Right lobe of liver (tissue), 6 donors: ENCODE measurements around the gene GRAMD4. TPM values are rescaled to one million over a fixed set of nuclear protein-coding genes. Genes with fewer than 3 reads are reported as not detected.

Experiments used
- ATAC-seq, 4 donors: fragments of 200-7000 bp; cut with Tn5 transposase; one replicate each; pipeline ENCODE4 v1.9.1; 2020; ENCODE audit warnings: mild to moderate bottlenecking in 4 of 4, moderate library complexity in 4 of 4
- DNase-seq, 3 donors: peaks; one replicate each; pipeline ENCODE4 v3.0.0-alpha.2; 2020
- H3K27ac ChIP-seq, 3 donors: fragments of 200-600 bp; one replicate each; pipeline ENCODE4 v1.8.0; 2022
- H3K27me3 ChIP-seq, 2 donors: fragments of 200-600 bp; one replicate each; pipeline ENCODE4 v1.8.0; 2022
- H3K36me3 ChIP-seq, 4 donors: fragments of 200-600 bp; sonication (generic) in 1 of 4; one replicate each; pipeline versions ENCODE4 v1.5.1 to v1.8.0; 2017 to 2022; ENCODE audit warnings: control low read depth in 1 of 4
- H3K4me1 ChIP-seq, 4 donors: fragments of 200-600 bp; sonication (generic) in 1 of 4; one replicate each; pipeline versions ENCODE4 v1.5.1 to v1.8.0; 2017 to 2022; ENCODE audit warnings: control low read depth in 1 of 4
- H3K4me3 ChIP-seq, 3 donors: fragments of 200-600 bp; one replicate each; pipeline ENCODE4 v1.8.0; 2022
- H3K9me3 ChIP-seq, 4 donors: fragments of 200-600 bp; sonication (generic) in 1 of 4; one replicate each; pipeline versions ENCODE4 v1.5.1 to v1.8.0; 2017 to 2022; ENCODE audit warnings: control low read depth in 1 of 4
- POLR2A ChIP-seq: fragments of 450-650 bp; IDR thresholded peaks from one replicate; pipeline ENCODE4 v1.6.1; 2017; ENCODE audit warnings: antibody characterized with exemption, mild to moderate bottlenecking
- WGBS: methylation state at CpG from one replicate; pipeline ENCODE4 v1.1.6; 2018; ENCODE audit warnings: low coverage, low lambda C conversion rate; ENCODE audit not compliant: insufficient coverage; ENCODE audit errors: missing lambda C conversion rate; 5-methylcytosine and 5-hydroxymethylcytosine counted together
- intact Hi-C, 2 donors: fragments of 100-400 bp; cut with DNase I; formaldehyde crosslinking; loops; one replicate each; pipeline versions ENCODE4 v1.11.2 to v1.14.1; 2022
- total RNA-seq, 6 experiments: library from RNA; depleted of rRNA in 2 of 6; stranded (reverse); fragments of >200 nt in 2 of 6; fragmentation: NEBNext Ultra II Directional in 3 of 6; extraction: Animal tissue kit (Norgen Biotek cat#: 25700) in 3 of 6; gene quantifications; one replicate each; pipeline versions ENCODE4 v1.1.0 to v1.2.4, GENCODE V29; 2016 to 2023
- TF ChIP-seq, protein P1 (sequence below), 4 donors: fragments of 200-600 bp in 3 of 4; fragments of 450-650 bp in 1 of 4; IDR thresholded peaks; one replicate each; pipeline versions ENCODE4 v1.5.1 to v1.8.0; 2016 to 2022; ENCODE audit warnings: antibody characterized with exemption in 4 of 4, mild to moderate bottlenecking in 2 of 4
- donor health status: DM: no; HTN: yes; CAD: no.
- donor health status: DM: no; HTN: no; CAD: no.
- donor health status: DM: no; HTN: no; CAD: no.
- donor health status: DM: no; HTN: yes; CAD: no.
- donor health status: DM: no; HTN: yes; CAD: no.

GRAMD4 gene
- total RNA-seq, 6 experiments from 2014 or later = 29.7 to 72.0 (median 34.8) TPM

DNA sequence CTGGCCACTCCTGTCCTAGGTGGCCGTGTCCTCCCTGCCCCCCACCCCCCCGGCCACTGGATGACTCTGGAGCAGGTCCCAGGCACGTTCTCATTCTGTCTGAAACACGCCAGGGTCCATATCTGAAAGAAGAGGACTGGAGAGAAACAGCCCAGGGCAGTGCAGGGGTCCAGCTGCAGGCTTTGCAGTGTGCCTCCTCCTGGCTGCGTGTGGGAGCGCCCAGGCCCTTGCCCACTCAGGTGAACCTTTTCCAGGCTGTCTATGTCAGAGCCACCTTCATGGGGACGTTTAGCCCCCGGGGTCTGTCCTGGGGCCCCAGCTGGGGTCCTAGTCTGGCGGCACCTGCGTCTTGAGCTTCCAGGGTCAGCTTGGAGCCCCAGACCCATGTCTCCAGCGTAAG, 15.6 kb downstream of the GRAMD4 start:
- intact Hi-C loops = loop anchor here in 1 of 2 donors (10.0 kb wide), 1 partner anchor 51 kb away; no protein-coding TSS in a partner anchor
- Histone ChIP-seq H3K4me3 (peak overlapping the region in 2 of 3 donors; percentile 32 to 66), H3K4me1 (peaks cover 0 to 26% (median 2%) of the 10 kb centered on the region in 4 donors), H3K36me3 (no peaks in the 10 kb centered on the region), H3K27me3 (no peaks in the 10 kb centered on the region), H3K9me3 (no peaks in the 10 kb centered on the region), H3K27ac (peak overlapping the region; percentile 92 to 94 (median 94))
- ATAC-seq (peak in 3 of 4 donors; percentile 13 to 41 (median 22)), DNase-seq (peak in 2 of 3 donors; percentile 38 to 52)
- 22% methylated on average over 5 of the region's 11 CpGs for WGBS
- TF ChIP-seq, protein P1, sequence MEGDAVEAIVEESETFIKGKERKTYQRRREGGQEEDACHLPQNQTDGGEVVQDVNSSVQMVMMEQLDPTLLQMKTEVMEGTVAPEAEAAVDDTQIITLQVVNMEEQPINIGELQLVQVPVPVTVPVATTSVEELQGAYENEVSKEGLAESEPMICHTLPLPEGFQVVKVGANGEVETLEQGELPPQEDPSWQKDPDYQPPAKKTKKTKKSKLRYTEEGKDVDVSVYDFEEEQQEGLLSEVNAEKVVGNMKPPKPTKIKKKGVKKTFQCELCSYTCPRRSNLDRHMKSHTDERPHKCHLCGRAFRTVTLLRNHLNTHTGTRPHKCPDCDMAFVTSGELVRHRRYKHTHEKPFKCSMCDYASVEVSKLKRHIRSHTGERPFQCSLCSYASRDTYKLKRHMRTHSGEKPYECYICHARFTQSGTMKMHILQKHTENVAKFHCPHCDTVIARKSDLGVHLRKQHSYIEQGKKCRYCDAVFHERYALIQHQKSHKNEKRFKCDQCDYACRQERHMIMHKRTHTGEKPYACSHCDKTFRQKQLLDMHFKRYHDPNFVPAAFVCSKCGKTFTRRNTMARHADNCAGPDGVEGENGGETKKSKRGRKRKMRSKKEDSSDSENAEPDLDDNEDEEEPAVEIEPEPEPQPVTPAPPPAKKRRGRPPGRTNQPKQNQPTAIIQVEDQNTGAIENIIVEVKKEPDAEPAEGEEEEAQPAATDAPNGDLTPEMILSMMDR (IDR thresholded peaks at IDR 0.05) = peak in 1 of 4 donors; percentile 7
- no peak for TF ChIP-seq POLR2A

DNA sequence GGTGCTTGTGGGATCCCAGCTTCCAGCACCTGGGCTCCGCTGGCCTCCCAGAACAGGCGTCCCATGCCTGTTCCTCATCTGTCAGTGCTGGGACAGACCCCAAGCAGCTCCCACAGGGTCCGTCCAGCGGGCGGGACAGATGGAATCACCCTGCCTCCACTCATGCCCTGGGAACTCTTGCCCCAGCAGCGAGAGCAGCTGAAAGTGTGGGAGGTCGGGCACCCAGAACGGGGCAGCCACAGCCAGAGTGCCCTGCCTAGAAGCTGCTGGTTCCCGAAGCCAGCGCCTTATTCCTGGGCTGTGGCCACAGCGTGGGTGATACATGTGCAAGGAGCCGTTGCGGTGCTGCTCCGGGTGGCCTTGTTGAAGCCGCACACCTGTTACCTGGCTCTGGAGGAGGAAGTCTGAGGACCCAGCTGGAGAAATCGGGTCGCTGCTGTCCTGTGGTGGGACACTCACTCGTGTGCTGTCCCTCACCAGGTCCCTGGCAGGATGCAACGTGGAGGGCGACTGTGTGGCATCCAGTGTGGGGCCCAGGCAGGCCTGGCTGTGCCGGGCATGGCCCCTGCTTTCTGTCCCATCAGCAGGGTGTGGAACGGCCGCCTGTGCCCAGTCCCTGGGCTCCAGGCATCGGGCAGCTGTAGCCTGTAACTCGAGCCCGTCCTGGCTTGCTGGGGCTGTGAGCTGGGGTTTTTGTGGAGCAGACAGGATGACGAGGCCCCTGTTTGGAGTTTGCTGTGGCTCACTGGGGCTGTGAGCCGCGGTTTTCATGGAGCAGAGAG, 16.2 kb downstream of the GRAMD4 start:
- 80% methylated on average over 1 of the region's 29 CpGs for WGBS
- Histone ChIP-seq H3K27ac (peak overlapping the region; percentile 92 to 94 (median 94)), H3K9me3 (no peaks in the 10 kb centered on the region), H3K36me3 (no peaks in the 10 kb centered on the region), H3K4me3 (peak overlapping the region in 2 of 3 donors; percentile 32 to 66), H3K4me1 (peaks cover 0 to 26% (median 2%) of the 10 kb centered on the region in 4 donors), H3K27me3 (no peaks in the 10 kb centered on the region)
- intact Hi-C loops = loop anchor here in 1 of 2 donors (10.0 kb wide), 1 partner anchor 52 kb away; no protein-coding TSS in a partner anchor
- ATAC-seq (peak in 2 of 4 donors; percentile 1 to 4), DNase-seq (peak in 2 of 3 donors; percentile 32 to 54)
- TF ChIP-seq, protein P1 (IDR thresholded peaks at IDR 0.05) = no peak

GRCh38 chr22:46637711-46638600, 17.8 kb downstream of the GRAMD4 start:
- Histone ChIP-seq H3K27ac (peak overlapping the region; percentile 92 to 94 (median 94)), H3K36me3 (no peaks in the 10 kb centered on the region), H3K9me3 (no peaks in the 10 kb centered on the region), H3K4me1 (peaks cover 0 to 26% (median 2%) of the 10 kb centered on the region in 4 donors), H3K27me3 (no peaks in the 10 kb centered on the region), H3K4me3 (peak overlapping the region; percentile 32 to 66 (median 38))
- peak; percentile 38 to 70 (median 47) for ATAC-seq
- TF ChIP-seq, protein P1 (IDR thresholded peaks at IDR 0.05) = no peak
- no peak for TF ChIP-seq POLR2A
- DNase-seq = peak in 2 of 3 donors; percentile 35 to 58
- intact Hi-C loops = loop anchor here in 1 of 2 donors (10.0 kb wide), 1 partner anchor 53 kb away; no protein-coding TSS in a partner anchor
- WGBS = 41% methylated on average over 9 of the region's 21 CpGs
